Stomach (tissue), 4 donors: Measurements from ENCODE around the gene GGCX.

Experiments
- POLR2A ChIP-seq, 4 donors: fragments of 450-650 bp; IDR thresholded peaks; one replicate each; pipeline ENCODE4 v1.6.1; 2016; ENCODE audit warnings: antibody characterized with exemption in 4 of 4, control low read depth in 2 of 4, mild to moderate bottlenecking in 1 of 4, moderate library complexity in 1 of 4
- TF ChIP-seq, protein P1 (sequence below), 7 experiments: fragments of 450-650 bp in 4 of 7; fragments of 200-600 bp in 3 of 7; sonication (generic) in 3 of 7; IDR thresholded peaks; one replicate each; pipeline ENCODE4 v1.5.1; 2016 to 2019; ENCODE audit warnings: antibody characterized with exemption in 7 of 7, control low read depth in 2 of 7, mild to moderate bottlenecking in 1 of 7

DNA sequence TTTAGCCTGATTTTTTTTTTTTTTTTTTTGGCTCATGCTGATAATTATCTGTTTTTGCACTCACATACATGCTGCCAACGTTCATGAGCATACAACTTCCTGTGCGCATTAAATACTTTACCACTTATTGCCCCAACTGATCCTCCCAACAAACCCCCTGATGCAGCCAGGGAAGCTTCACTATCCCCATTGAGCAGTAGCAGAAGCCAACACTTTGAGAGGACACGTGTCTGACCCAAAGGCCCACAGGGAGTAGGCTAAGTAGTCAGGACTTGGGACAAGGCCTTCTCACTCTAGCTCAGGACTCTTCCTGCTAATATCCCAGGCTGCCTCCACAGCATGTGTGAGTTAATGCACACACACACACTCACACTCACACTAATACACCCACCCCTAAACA, 58.6 kb downstream of the GGCX start:
- no peak for TF ChIP-seq POLR2A (IDR thresholded peaks at IDR 0.05)
- TF ChIP-seq, protein P1, sequence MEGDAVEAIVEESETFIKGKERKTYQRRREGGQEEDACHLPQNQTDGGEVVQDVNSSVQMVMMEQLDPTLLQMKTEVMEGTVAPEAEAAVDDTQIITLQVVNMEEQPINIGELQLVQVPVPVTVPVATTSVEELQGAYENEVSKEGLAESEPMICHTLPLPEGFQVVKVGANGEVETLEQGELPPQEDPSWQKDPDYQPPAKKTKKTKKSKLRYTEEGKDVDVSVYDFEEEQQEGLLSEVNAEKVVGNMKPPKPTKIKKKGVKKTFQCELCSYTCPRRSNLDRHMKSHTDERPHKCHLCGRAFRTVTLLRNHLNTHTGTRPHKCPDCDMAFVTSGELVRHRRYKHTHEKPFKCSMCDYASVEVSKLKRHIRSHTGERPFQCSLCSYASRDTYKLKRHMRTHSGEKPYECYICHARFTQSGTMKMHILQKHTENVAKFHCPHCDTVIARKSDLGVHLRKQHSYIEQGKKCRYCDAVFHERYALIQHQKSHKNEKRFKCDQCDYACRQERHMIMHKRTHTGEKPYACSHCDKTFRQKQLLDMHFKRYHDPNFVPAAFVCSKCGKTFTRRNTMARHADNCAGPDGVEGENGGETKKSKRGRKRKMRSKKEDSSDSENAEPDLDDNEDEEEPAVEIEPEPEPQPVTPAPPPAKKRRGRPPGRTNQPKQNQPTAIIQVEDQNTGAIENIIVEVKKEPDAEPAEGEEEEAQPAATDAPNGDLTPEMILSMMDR (IDR thresholded peaks at IDR 0.05), result no peak
